Motor neuron (in vitro differentiated cells): ENCODE data around the gene MIS18BP1. TPM values are rescaled to one million over a fixed set of nuclear protein-coding genes. Genes with fewer than 3 reads are reported as not detected.
"Not testable (repeated sequence)": the region's sequence is repeated elsewhere in the genome, so short reads cannot be mapped to it uniquely, and the experiment has no call there.

Source experiments
- ATAC-seq, 8 experiments: fragments of 200-7000 bp; cut with Tn5 transposase; replicated peaks in 6 of 8; 2 replicates each; pipeline ENCODE4 v1.8.0; 2021; ENCODE audit warnings: mild to moderate bottlenecking in 8 of 8, moderate library complexity in 8 of 8
- H3K27ac ChIP-seq, 2 donors: fragments of 250-450 bp; sonication (Bioruptor Pico); 2 replicates each; pipeline ENCODE4 v1.9.0; 2021; ENCODE audit warnings: antibody characterized with exemption in 2 of 2, mild to moderate bottlenecking in 2 of 2, moderate library complexity in 1 of 2
- H3K4me1 ChIP-seq, 2 donors: fragments of 250-450 bp; sonication (Bioruptor Pico); replicated peaks in 1 of 2; 2 replicates each; pipeline ENCODE4 v1.6.1; 2021; ENCODE audit warnings: antibody characterized with exemption in 2 of 2, mild to moderate bottlenecking in 2 of 2, moderate library complexity in 1 of 2
- H3K4me3 ChIP-seq, 5 donors: fragments of 250-450 bp; sonication (Bioruptor Pico); 2 replicates each; pipeline ENCODE4 v1.9.0; 2021; ENCODE audit warnings: antibody characterized with exemption in 5 of 5, mild to moderate bottlenecking in 5 of 5, moderate library complexity in 4 of 5
- WGBS, 10 experiments: fragments of 450-650 bp; shearing (Covaris generic); methylation state at CpG; one replicate each; pipeline ENCODE4 v1.0.0; 2022; 5-methylcytosine and 5-hydroxymethylcytosine counted together
- in situ Hi-C, 9 experiments: fragments of 400-800 bp; cut with MboI; loops; one replicate each; pipeline ENCODE4 v1.15.0; 2021; ENCODE audit warnings: low sequenced_read_pairs in 9 of 9, low pct_unique_long_range_greater_than_20kb in 2 of 9; ENCODE audit not compliant: unreplicated experiment in 9 of 9
- total RNA-seq, 8 experiments: library from RNA; unstranded; fragments of 300-600 nt; gene quantifications; 2 replicates each; pipeline versions ENCODE4 v1.2.3 to v1.2.4, GENCODE V29; 2022

The MIS18BP1 gene
- total RNA-seq, 8 experiments from 2014 or later = 2.3 to 49.8 (median 8.3) TPM

- H3K4me3 ChIP-seq = no peak overlapping the region
- H3K27ac ChIP-seq = no peak overlapping the region
- in situ Hi-C loops = no loop called here
- no peak for ATAC-seq
- H3K4me1 ChIP-seq = no peaks in the 10 kb centered on the region
- WGBS, 10 experiments = 90 to 100% (median 97%) methylated on average over 1 to 4 of the region's 4 CpGs; no CpG with 5 or more reads in 3 of the 10 experiments
These were observed 25.4 kb downstream of the MIS18BP1 start for GRCh38 chr14:45227566-45227965.

DNA sequence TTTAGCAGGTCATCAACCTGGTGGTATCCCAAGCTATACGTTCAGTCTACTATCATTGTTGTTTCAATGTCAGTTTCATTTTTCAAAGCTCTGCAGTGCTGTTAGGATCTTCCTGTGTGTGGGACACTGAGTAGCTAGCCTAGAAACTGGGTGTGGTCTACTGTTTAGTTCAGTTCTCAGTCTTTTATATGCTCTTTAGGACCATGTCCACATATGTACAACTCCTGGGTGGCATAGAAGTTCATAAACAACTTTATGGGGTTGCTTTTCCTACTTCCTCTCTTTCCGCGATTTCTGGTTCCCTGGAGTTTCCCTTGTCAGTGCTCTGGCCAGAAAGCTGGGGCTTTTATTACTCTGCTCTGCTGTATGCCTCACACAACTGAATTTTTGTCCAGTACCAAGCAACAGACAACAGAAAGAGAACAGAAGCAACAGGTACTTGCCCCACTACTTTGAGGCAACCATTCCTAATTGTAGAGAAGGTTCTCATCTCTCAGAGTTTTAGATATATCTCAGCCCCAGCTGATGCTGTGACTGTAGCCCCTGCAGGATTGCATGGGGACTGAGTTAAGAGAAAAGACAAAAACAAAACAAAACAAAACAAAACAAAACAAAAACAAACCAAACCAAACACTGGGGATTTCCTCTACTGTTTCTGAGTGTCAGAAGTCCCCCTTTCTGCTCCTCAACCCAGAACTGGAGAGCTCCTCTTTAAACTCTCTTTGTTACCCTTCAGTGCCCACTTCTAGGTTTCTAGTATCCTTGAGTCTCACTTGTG, 30.3 kb downstream of the MIS18BP1 start:
- Histone ChIP-seq H3K4me1 (no peaks in the 10 kb centered on the region), H3K27ac (no peak overlapping the region), H3K4me3 (no peak overlapping the region)
- ATAC-seq = no peak
- 75 to 100% (median 96%) methylated on average over 2 to 3 of the region's 3 CpGs for WGBS, 10 experiments
- in situ Hi-C loops = no loop called here

GRCh38 chr14:45214341-45214740, 38.7 kb downstream of the MIS18BP1 start:
- H3K4me3 ChIP-seq, H3K4me1 ChIP-seq, H3K27ac ChIP-seq, ATAC-seq, in situ Hi-C loops: not testable (repeated sequence)
- WGBS, 10 experiments = 92 to 100% (median 98%) methylated on average over 1 to 5 of the region's 6 CpGs; no CpG with 5 or more reads in 4 of the 10 experiments

- H3K4me1 ChIP-seq, ATAC-seq, in situ Hi-C loops, H3K27ac ChIP-seq, H3K4me3 ChIP-seq: not testable (repeated sequence)
- WGBS, 10 experiments = no CpG with 5 or more reads among the region's 1 CpG
These were observed 39.3 kb downstream of the MIS18BP1 start for GRCh38 chr14:45213716-45214115.

DNA sequence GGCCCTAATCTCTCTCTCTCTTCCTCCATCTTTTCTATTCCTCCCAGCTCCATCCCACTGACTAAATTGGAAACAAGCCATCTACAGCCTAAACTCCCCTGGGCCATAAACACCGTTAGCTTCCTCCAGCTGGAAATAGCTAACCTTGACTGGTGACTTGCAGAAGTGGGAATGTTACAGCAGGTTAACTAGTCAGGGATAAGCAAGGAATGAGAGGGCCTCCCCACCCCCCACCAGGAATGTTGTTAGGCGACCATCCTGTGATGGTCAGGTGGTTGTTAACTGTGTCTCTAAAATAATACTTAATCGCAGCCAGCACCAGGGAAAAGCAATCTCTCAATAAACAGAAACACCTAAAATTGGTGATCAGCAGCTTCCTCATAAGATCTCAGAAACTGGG, 40.8 kb downstream of the MIS18BP1 start:
- in situ Hi-C loops = no loop called here
- ATAC-seq = no peak
- H3K27ac ChIP-seq = no peak overlapping the region
- WGBS, 10 experiments = 73 to 100% (median 85%) methylated on average over 1 to 3 of the region's 3 CpGs; no CpG with 5 or more reads in 4 of the 10 experiments
- H3K4me3 ChIP-seq = no peak overlapping the region
- H3K4me1 ChIP-seq = no peaks in the 10 kb centered on the region

DNA sequence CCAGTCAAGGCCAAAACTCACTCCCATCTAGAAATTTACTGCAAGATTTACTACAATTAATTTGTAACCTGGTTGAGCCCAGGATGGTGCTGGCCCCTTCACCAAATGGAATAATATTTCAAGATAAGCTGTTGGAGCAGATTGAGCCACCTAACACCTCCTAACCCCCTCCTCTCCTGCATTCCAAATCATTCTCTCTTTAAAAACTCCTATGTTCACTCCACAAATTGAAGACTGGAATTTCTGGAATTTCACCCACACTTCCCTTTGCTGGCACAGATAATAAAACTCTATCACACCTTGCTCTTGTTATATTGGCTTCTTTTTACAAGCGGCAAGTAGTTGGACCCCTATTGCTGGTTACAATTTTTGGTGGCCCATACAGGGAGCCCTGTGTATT, 41.7 kb downstream of the MIS18BP1 start:
- no peaks in the 10 kb centered on the region for H3K4me1 ChIP-seq
- no peak for ATAC-seq
- WGBS, 10 experiments = 100% methylated on average over 1 of the region's 1 CpG; no CpG with 5 or more reads in 7 of the 10 experiments
- in situ Hi-C loops = no loop called here
- no peak overlapping the region for H3K4me3 ChIP-seq
- H3K27ac ChIP-seq = no peak overlapping the region

DNA sequence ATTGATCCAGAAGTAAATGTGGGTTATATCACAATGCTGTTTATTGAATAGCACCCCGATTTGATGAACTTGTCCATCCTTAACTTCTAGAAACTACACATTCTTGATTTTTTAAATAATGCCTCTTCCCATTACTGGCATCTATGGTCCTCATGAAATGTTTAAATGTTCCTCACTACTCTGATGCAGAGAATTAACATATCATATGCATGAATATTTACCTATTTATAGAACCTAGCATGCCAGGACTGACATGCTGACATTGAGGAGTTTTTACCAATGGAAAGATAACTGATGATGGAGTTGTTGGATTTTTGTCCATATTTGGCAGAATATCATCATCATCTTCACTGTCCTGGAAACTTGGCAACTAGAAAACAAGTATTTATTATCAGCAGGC, 42.8 kb downstream of the MIS18BP1 start:
- peak in 3 of 8 experiments; percentile 50 to 80 (median 72) for ATAC-seq
- H3K4me1 ChIP-seq = no peaks in the 10 kb centered on the region
- no peak overlapping the region for H3K27ac ChIP-seq
- H3K4me3 ChIP-seq = no peak overlapping the region
- WGBS, 10 experiments = 87 to 100% (median 100%) methylated on average over 1 of the region's 1 CpG; no CpG with 5 or more reads in 1 of the 10 experiments
- in situ Hi-C loops = no loop called here

DNA sequence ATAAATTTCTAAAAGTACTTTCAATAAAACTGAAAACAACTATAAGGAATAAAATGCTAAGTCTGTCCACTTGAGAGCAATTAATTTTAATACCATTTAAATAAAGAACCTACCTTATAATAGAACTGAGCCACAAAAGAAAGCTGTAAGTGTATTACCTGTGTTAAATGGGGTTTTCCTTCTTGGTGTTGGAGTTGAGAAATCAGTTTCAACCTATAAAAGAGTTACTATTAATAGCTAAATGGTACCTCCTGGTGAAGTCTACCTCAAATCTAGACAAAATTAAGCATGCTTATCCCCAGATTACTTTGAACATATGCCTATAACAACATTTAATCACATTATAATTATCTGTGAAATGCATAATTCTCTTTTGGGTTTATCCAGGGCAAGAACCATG, 48.8 kb downstream of the MIS18BP1 start:
- in situ Hi-C loops = no loop called here
- Histone ChIP-seq H3K4me3 (no peak overlapping the region), H3K4me1 (no peaks in the 10 kb centered on the region), H3K27ac (no peak overlapping the region)
- no peak for ATAC-seq

DNA sequence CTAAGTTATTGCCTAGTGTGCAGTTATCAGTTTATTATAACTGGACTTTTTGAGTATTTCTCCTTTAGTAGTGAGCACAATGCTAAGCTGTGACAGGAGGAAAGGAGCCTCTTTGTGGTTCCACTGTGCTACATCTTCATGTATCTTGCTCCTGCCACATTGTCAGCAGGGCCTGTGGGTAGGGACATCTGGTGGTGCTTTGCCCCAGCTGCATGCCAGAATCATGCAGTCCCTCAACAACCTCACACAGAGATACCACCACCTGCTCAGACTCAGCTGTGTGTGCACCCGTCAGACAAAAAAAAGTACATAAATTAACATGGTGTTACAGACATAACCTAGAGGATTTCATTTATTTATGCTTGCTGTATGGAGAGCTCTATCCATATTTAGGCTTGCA, 51.1 kb downstream of the MIS18BP1 start:
- ATAC-seq = peak in 4 of 8 experiments; percentile 45 to 94 (median 67)
- 29 to 83% (median 76%) methylated on average over 1 of the region's 1 CpG; no CpG with 5 or more reads in 6 of the 10 experiments for WGBS, 10 experiments
- no peak overlapping the region for H3K4me3 ChIP-seq
- H3K27ac ChIP-seq = no peak overlapping the region
- H3K4me1 ChIP-seq = no peaks in the 10 kb centered on the region
- in situ Hi-C loops = no loop called here

DNA sequence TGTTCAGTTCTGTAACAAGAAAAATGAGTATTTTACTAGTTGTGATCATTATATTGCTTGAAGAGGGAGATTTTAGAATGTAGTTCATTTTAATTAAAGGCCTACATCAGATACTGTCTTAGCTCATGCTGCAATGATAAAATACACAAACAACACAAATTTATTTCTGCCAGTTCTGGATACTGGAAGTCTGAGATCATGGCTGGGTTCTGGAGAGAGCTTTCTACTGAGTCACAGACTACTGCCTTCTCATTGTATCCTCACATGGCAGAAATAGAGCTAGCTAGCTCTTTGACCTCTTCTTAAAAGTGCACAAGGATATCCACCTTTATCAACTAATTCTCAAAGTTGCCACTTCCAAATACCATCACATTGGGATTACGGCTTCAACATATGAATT, 53.8 kb downstream of the MIS18BP1 start:
- H3K4me1 ChIP-seq = no peaks in the 10 kb centered on the region
- in situ Hi-C loops = no loop called here
- WGBS, 10 experiments = 89 to 100% (median 100%) methylated on average over 1 of the region's 1 CpG; no CpG with 5 or more reads in 5 of the 10 experiments
- no peak overlapping the region for H3K27ac ChIP-seq
- peak in 1 of 8 experiments; percentile 50 for ATAC-seq
- no peak overlapping the region for H3K4me3 ChIP-seq

DNA sequence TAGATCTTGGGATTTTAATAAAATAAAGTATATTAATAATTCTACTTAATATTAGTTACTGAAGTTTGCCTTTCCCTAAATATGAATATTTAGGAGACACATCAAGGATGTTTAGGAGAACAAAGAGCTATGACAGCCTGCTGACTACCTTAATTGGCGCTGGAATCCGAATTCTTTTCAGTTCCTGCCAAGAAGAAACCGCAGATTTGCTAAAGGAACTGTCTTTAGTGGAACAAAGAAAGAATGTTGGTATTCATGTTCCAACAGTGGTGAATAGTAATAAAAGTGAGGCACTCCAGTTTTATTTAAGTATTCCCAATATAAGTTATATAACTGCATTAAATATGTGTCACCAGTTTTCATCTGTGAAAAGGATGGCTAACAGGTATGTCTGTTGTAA, 54.5 kb downstream of the MIS18BP1 start:
- 50 to 100% (median 90%) methylated on average over 1 to 3 of the region's 3 CpGs; no CpG with 5 or more reads in 2 of the 10 experiments for WGBS, 10 experiments
- no peak overlapping the region for H3K27ac ChIP-seq
- in situ Hi-C loops = no loop called here
- H3K4me3 ChIP-seq = no peak overlapping the region
- no peak for ATAC-seq
- no peaks in the 10 kb centered on the region for H3K4me1 ChIP-seq

DNA sequence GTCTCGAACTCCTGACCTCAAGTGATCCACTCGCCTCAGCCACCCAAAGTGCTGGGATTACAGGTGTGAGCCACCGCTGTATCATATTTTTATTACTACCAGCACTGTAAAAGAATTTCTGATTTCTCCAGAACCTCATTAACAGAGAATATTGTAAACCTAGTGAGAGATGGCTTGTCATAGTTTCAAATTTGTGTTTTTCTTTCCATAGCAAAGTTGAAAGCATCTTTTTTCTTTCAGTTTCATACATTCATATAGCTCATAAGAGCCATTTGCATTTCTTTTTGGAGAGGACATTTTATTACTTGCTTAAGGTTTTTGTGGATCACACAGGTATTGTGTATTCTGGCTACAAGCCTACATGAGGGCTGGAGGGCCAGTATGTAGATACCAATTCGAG, 58.0 kb downstream of the MIS18BP1 start:
- in situ Hi-C loops = no loop called here
- H3K27ac ChIP-seq = no peak overlapping the region
- WGBS, 10 experiments = 72 to 100% (median 95%) methylated on average over 1 to 4 of the region's 4 CpGs; no CpG with 5 or more reads in 2 of the 10 experiments
- no peak overlapping the region for H3K4me3 ChIP-seq
- H3K4me1 ChIP-seq = no peaks in the 10 kb centered on the region
- ATAC-seq = no peak

- in situ Hi-C loops = no loop called here
- no peak for ATAC-seq
- H3K4me3 ChIP-seq = no peak overlapping the region
- 89 to 100% (median 100%) methylated on average over 1 to 2 of the region's 2 CpGs; no CpG with 5 or more reads in 1 of the 10 experiments for WGBS, 10 experiments
- H3K4me1 ChIP-seq = no peaks in the 10 kb centered on the region
- H3K27ac ChIP-seq = no peak overlapping the region
These were observed 67.7 kb downstream of the MIS18BP1 start for GRCh38 chr14:45185100-45185814.
